Measurements from ENCODE around the gene PSMC3. TPM values are rescaled to one million over a fixed set of nuclear protein-coding genes. Genes with fewer than 3 reads are reported as not detected.
A peak's percentile ranks its signal among the peaks of the same experiment; 100 is the strongest.

The PSMC3 gene
- total RNA-seq (2021) (160 and 222 TPM in 2 replicates), Bru-seq, nascent RNA (percentile 92 among the genes with signal in this experiment), BruChase-seq, experiment 1, labeled RNA remaining after a 2-hour chase (percentile 83 among the genes with signal in this experiment), BruChase-seq, experiment 2, labeled RNA remaining after a 6-hour chase (percentile 96 among the genes with signal in this experiment)
- long read RNA-seq, transcript PSMC3-212 (12 exons, 1,373 nt): major isoform, 712 of 864 reads
- long read RNA-seq, partial matches to known transcripts: 109 of 864 reads
- long read RNA-seq, other reads (novel, unspliced or antisense): 43 of 864 reads

GRCh38 chr11:47426062-47426956, at the start of gene PSMC3:
Gene PSMC3, minus strand, starts transcription at chr11:47426439. Its CDS starts 160 bp downstream, at chr11:47426279.
- POLR2A ChIA-PET (ENCODE audit: unreplicated experiment): interaction anchor here (0.5 to 0.7 kb wide), 5 partner anchors 19 to 512 kb away, joined by 3 to 17 read pairs (median 3); no protein-coding TSS in a partner anchor
- CTCF ChIA-PET: interaction anchor here (0.7 to 0.9 kb wide), 2 partner anchors 11 to 59 kb away, joined by 3 to 4 read pairs; no protein-coding TSS in a partner anchor

GRCh38 chr11:47470671-47471070, 44.4 kb upstream of the PSMC3 start:
- Histone ChIP-seq H3K27ac (no peak overlapping the region), H3K4me3 (no peak overlapping the region), H3K27me3 (ENCODE audit: insufficient read depth, low read depth) (no peaks in the 10 kb centered on the region), H3K79me2 (ENCODE audit: low read depth) (peaks cover 4% of the 10 kb centered on the region; the same call in 1 of the 2 replicates), H3F3A (ENCODE audit: insufficient read depth, low read depth) (peaks cover 41% of the 10 kb centered on the region; the same call in 1 of the 2 replicates), H3K9me2 (ENCODE audit: insufficient read depth) (no peaks in the 10 kb centered on the region), H4K20me1 (ENCODE audit: insufficient read depth) (peaks cover 51% of the 10 kb centered on the region), H2AFZ (no peak overlapping the region), H3K9me3 (ENCODE audit: insufficient read depth, low read depth) (no peaks in the 10 kb centered on the region), H3K4me1 (replicated peaks; ENCODE audit: insufficient read depth) (peaks cover 22% of the 10 kb centered on the region), H3K36me3 (ENCODE audit: low read depth) (peaks cover 45% of the 10 kb centered on the region), H3K4me2 (no peak overlapping the region)
- ChIA-PET POLR2A (ENCODE audit: unreplicated experiment) (no interaction called here), CTCF (no interaction called here)
- intact Hi-C loops (cut with micrococcal nuclease; ENCODE audit: unreplicated experiment): no loop called here
- DNase-seq: no peak
- no TSS peak for BruUV-seq (replicated peaks)
- no peak for TF ChIP-seq CTCF (conservative IDR thresholded peaks at IDR 0.05)
- no peak for TF ChIP-seq EZH2 (IDR thresholded peaks at IDR 0.05; ENCODE audit: low read depth)

More at GRCh38 chr11:47426062-47426956, at the start of gene PSMC3:
- Histone ChIP-seq H2AFZ (peak within 1 kb of the TSS; percentile 83), H3K4me3 (peak within 1 kb of the TSS; percentile 86), H3K27ac (peak within 1 kb of the TSS; percentile 73), H3K9me3 (ENCODE audit: insufficient read depth, low read depth) (no peaks in the 10 kb centered on the region), H3F3A (ENCODE audit: insufficient read depth, low read depth) (peaks cover 19% of the 10 kb centered on the region), H3K79me2 (ENCODE audit: low read depth) (peaks cover 28% of the 10 kb centered on the region), H3K9me2 (ENCODE audit: insufficient read depth) (no peaks in the 10 kb centered on the region), H4K20me1 (ENCODE audit: insufficient read depth) (no peaks in the 10 kb centered on the region), H3K36me3 (ENCODE audit: low read depth) (peaks cover 19% of the 10 kb centered on the region), H3K4me2 (peak within 1 kb of the TSS; percentile 93), H3K4me1 (replicated peaks; ENCODE audit: insufficient read depth) (peaks cover 18% of the 10 kb centered on the region), H3K27me3 (ENCODE audit: insufficient read depth, low read depth) (no peaks in the 10 kb centered on the region)
- BruUV-seq (replicated peaks): no TSS peak
- no peak for TF ChIP-seq CTCF (conservative IDR thresholded peaks at IDR 0.05)
- no peak for TF ChIP-seq EZH2 (IDR thresholded peaks at IDR 0.05; ENCODE audit: low read depth)
- intact Hi-C loops (cut with micrococcal nuclease; ENCODE audit: unreplicated experiment): loop anchor here (1.0 to 5.0 kb wide), 3 partner anchors 18 to 341 kb away; partner anchors contain the start of genes CELF1, FNBP4 and SLC39A13
- DNase-seq: peak; percentile 89 to 99
